Activated CD8-positive, alpha-beta memory T cell treated with anti-CD3 and anti-CD28 coated beads, Interleukin-2, amount 50 U/mL, for 1 hour (primary cell): ENCODE results near the gene CCL4L2.
"Not testable (repeated sequence)": the region's sequence is repeated elsewhere in the genome, so short reads cannot be mapped to it uniquely, and the experiment has no call there.

Experiments
- DNase-seq: peaks from one replicate; pipeline ENCODE4 v3.0.0-alpha.2; 2020; ENCODE audit errors: extremely low read depth

CCL4L2 gene

GRCh38 chr17:36195434-36196130, 15.3 kb upstream of the CCL4L2 start:
- no peak for DNase-seq

GRCh38 chr17:36196131-36196486, 14.8 kb upstream of the CCL4L2 start:
- no peak for DNase-seq

GRCh38 chr17:36197387-36197703, 13.5 kb upstream of the CCL4L2 start:
- no peak for DNase-seq

GRCh38 chr17:36198831-36199465, 11.9 kb upstream of the CCL4L2 start:
- DNase-seq, result no peak

- DNase-seq, result not testable (repeated sequence)
Measured at GRCh38 chr17:36201102-36201501, 9.8 kb upstream of the CCL4L2 start.

- not testable (repeated sequence) for DNase-seq
Measured at GRCh38 chr17:36201506-36201905, 9.4 kb upstream of the CCL4L2 start.

- no peak for DNase-seq
Measured at GRCh38 chr17:36203335-36203734, 7.5 kb upstream of the CCL4L2 start.

GRCh38 chr17:36204724-36205500, 6.0 kb upstream of the CCL4L2 start:
- DNase-seq, result no peak

GRCh38 chr17:36205637-36206485, 5.0 kb upstream of the CCL4L2 start:
- no peak for DNase-seq

GRCh38 chr17:36206486-36206821, 4.4 kb upstream of the CCL4L2 start:
- DNase-seq, result not testable (repeated sequence)

- not testable (repeated sequence) for DNase-seq
Measured at GRCh38 chr17:36207383-36207782, 3.5 kb upstream of the CCL4L2 start.

- DNase-seq, result no peak
Measured at GRCh38 chr17:36209575-36209974, 1.3 kb upstream of the CCL4L2 start.

- not testable (repeated sequence) for DNase-seq
Measured at GRCh38 chr17:36211484-36212271, 815 bp downstream of the CCL4L2 start.

GRCh38 chr17:36212272-36212605, 1.4 kb downstream of the CCL4L2 start:
- DNase-seq, result no peak

GRCh38 chr17:36212966-36213365, 2.1 kb downstream of the CCL4L2 start:
- DNase-seq, result no peak

- DNase-seq, result no peak
Measured at GRCh38 chr17:36213695-36214094, 2.8 kb downstream of the CCL4L2 start.

GRCh38 chr17:36214918-36215317, 4.1 kb downstream of the CCL4L2 start:
- DNase-seq, result no peak

GRCh38 chr17:36215406-36216308, 4.8 kb downstream of the CCL4L2 start:
- not testable (repeated sequence) for DNase-seq

GRCh38 chr17:36219556-36219955, 8.7 kb downstream of the CCL4L2 start:
- DNase-seq, result not testable (repeated sequence)
